H9 (cell line): ENCODE measurements around the gene ACSF3. TPM values are rescaled to one million over a fixed set of nuclear protein-coding genes. Genes with fewer than 3 reads are reported as not detected.
"Not testable (repeated sequence)": the region's sequence is repeated elsewhere in the genome, so short reads cannot be mapped to it uniquely, and the experiment has no call there.

Source experiments
- DNase-seq: peaks from one replicate; pipeline ENCODE4 v3.0.0-alpha.2; 2017
- H2AFZ ChIP-seq: one replicate; pipeline ENCODE4 v1.6.1; 2013; ENCODE audit warnings: mild to moderate bottlenecking, low read length, control low read depth, moderate library complexity
- H2AK5ac ChIP-seq: 2 replicates; pipeline ENCODE4 v1.6.1; 2013; ENCODE audit warnings: low read length, control low read depth, mixed read lengths; ENCODE audit not compliant: insufficient read length
- H2BK120ac ChIP-seq: one replicate; pipeline ENCODE4 v1.6.1; 2013; ENCODE audit warnings: low read depth, mild to moderate bottlenecking, low read length, control low read depth, inconsistent platforms; ENCODE audit not compliant: poor library complexity, severe bottlenecking
- H2BK12ac ChIP-seq: 2 replicates; pipeline ENCODE4 v1.6.1; 2013; ENCODE audit warnings: low read length, control low read depth, mixed read lengths, low read depth; ENCODE audit not compliant: insufficient read length
- H2BK15ac ChIP-seq: 2 replicates; pipeline ENCODE4 v1.6.1; 2013; ENCODE audit warnings: low read depth, low read length, control low read depth
- H2BK20ac ChIP-seq: one replicate; pipeline ENCODE4 v1.6.1; 2013; ENCODE audit warnings: low read depth, mild to moderate bottlenecking, low read length, control low read depth, inconsistent platforms; ENCODE audit not compliant: poor library complexity, severe bottlenecking
- H2BK5ac ChIP-seq: 2 replicates; pipeline ENCODE4 v1.6.1; 2013; ENCODE audit warnings: low read length, control low read depth, mixed read lengths; ENCODE audit not compliant: insufficient read length
- H3K14ac ChIP-seq: 2 replicates; pipeline ENCODE4 v1.6.1; 2013; ENCODE audit warnings: low read length, control low read depth; ENCODE audit not compliant: insufficient read depth
- H3K18ac ChIP-seq: 2 replicates; pipeline ENCODE4 v1.6.1; 2013; ENCODE audit warnings: low read depth, mild to moderate bottlenecking, mixed read lengths, low read length, control low read depth; ENCODE audit not compliant: insufficient read length
- H3K23ac ChIP-seq: 2 replicates; pipeline ENCODE4 v1.6.1; 2013; ENCODE audit warnings: low read length, control low read depth, mixed read lengths, low read depth; ENCODE audit not compliant: insufficient read length
- H3K23me2 ChIP-seq: 2 replicates; pipeline ENCODE4 v1.6.1; 2013; ENCODE audit warnings: low read depth, mild to moderate bottlenecking, mixed read lengths, low read length, control low read depth; ENCODE audit not compliant: insufficient read length, poor library complexity, severe bottlenecking
- H3K27ac ChIP-seq: 2 replicates; pipeline ENCODE4 v1.5.1; 2013; ENCODE audit warnings: low read length, control low read depth, mixed read lengths, low read depth; ENCODE audit not compliant: insufficient read length
- H3K27me3 ChIP-seq: 2 replicates; pipeline ENCODE4 v1.6.1; 2013; ENCODE audit warnings: low read length, control low read depth, inconsistent platforms; ENCODE audit not compliant: insufficient read depth
- H3K4ac ChIP-seq: 2 replicates; pipeline ENCODE4 v1.6.1; 2013; ENCODE audit warnings: low read depth, mild to moderate bottlenecking, control low read depth, inconsistent platforms, low read length, moderate library complexity
- H3K4me1 ChIP-seq: 2 replicates; pipeline ENCODE4 v1.6.1; 2013; ENCODE audit warnings: low read length, control low read depth, inconsistent platforms; ENCODE audit not compliant: insufficient read depth
- H3K4me2 ChIP-seq: 2 replicates; pipeline ENCODE4 v1.6.1; 2013; ENCODE audit warnings: low read length, control low read depth, mixed read lengths; ENCODE audit not compliant: insufficient read length, insufficient read depth
- H3K56ac ChIP-seq: 2 replicates; pipeline ENCODE4 v1.6.1; 2013; ENCODE audit warnings: low read depth, mild to moderate bottlenecking, mixed read lengths, low read length, control low read depth; ENCODE audit not compliant: insufficient read length
- H3K79me1 ChIP-seq: 2 replicates; pipeline ENCODE4 v1.6.1; 2013; ENCODE audit warnings: low read depth, mild to moderate bottlenecking, moderate library complexity, low read length, control low read depth, inconsistent platforms; ENCODE audit not compliant: insufficient read depth, poor library complexity, severe bottlenecking
- H3K79me2 ChIP-seq: 2 replicates; pipeline ENCODE4 v1.6.1; 2013; ENCODE audit warnings: low read length, control low read depth, inconsistent platforms; ENCODE audit not compliant: insufficient read depth
- H3K9ac ChIP-seq: 2 replicates; pipeline ENCODE4 v1.6.1; 2013; ENCODE audit warnings: low read length, control low read depth, mixed read lengths; ENCODE audit not compliant: insufficient read length; ENCODE audit errors: extremely low read depth
- H3K9me3 ChIP-seq: one replicate; pipeline ENCODE4 v1.6.1; 2013; ENCODE audit warnings: low read depth, low read length, inconsistent platforms; ENCODE audit not compliant: control insufficient read depth
- H3T11ph ChIP-seq: one replicate; pipeline ENCODE4 v1.6.1; 2013; ENCODE audit warnings: mild to moderate bottlenecking, low read length, control low read depth, inconsistent platforms
- H4K20me1 ChIP-seq: one replicate; pipeline ENCODE4 v1.6.1; 2013; ENCODE audit not compliant: control insufficient read depth, insufficient read length, insufficient read depth
- H4K5ac ChIP-seq: 2 replicates; pipeline ENCODE4 v1.6.1; 2013; ENCODE audit warnings: low read depth, mild to moderate bottlenecking, mixed read lengths, low read length, control low read depth; ENCODE audit not compliant: insufficient read length
- H4K8ac ChIP-seq: replicated peaks from 2 replicates; pipeline ENCODE4 v1.6.1; 2013; ENCODE audit warnings: low read length, control low read depth, mixed read lengths, low read depth; ENCODE audit not compliant: insufficient read length
- H4K91ac ChIP-seq: 2 replicates; pipeline ENCODE4 v1.6.1; 2013; ENCODE audit warnings: low read depth, mild to moderate bottlenecking, moderate library complexity, mixed read lengths, low read length, control low read depth; ENCODE audit not compliant: insufficient read length
- H3K27ac Mint-ChIP-seq, 3 experiments: 2 replicates in 2 of 3; 3 replicates in 1 of 3; pipeline ENCODE4 v1.8.0; 2020 to 2021; ENCODE audit warnings: mixed read lengths in 3 of 3, mild to moderate bottlenecking in 1 of 3, moderate library complexity in 1 of 3
- H3K27me3 Mint-ChIP-seq: 2 replicates; pipeline ENCODE4 v1.8.0; 2021; ENCODE audit warnings: low read depth, mild to moderate bottlenecking, moderate library complexity, mixed read lengths
- H3K36me3 Mint-ChIP-seq, 3 experiments: 2 replicates in 2 of 3; 3 replicates in 1 of 3; pipeline ENCODE4 v1.8.0; 2020 to 2021; ENCODE audit warnings: low read depth in 3 of 3, mixed read lengths in 3 of 3; ENCODE audit not compliant: insufficient read depth in 1 of 3
- H3K4me1 Mint-ChIP-seq, 2 experiments: 2 replicates each; pipeline ENCODE4 v1.8.0; 2020; ENCODE audit warnings: mixed read lengths in 2 of 2
- H3K4me3 Mint-ChIP-seq, 2 experiments: 2 replicates in 1 of 2; 3 replicates in 1 of 2; pipeline ENCODE4 v1.8.0; 2020 to 2021; ENCODE audit warnings: mild to moderate bottlenecking in 2 of 2, mixed read lengths in 2 of 2, moderate library complexity in 1 of 2
- H3K9me3 Mint-ChIP-seq, 2 experiments: 2 replicates in 1 of 2; 3 replicates in 1 of 2; pipeline ENCODE4 v1.8.0; 2020; ENCODE audit warnings: mild to moderate bottlenecking in 2 of 2, mixed read lengths in 2 of 2, moderate library complexity in 1 of 2
- CTCF ChIP-seq: fragments of 200-600 bp; sonication (generic); conservative IDR thresholded peaks from 3 replicates; pipeline ENCODE4 v1.8.0; 2021; ENCODE audit warnings: antibody characterized with exemption, mild to moderate bottlenecking
- WGBS: extraction: QIAGEN DNeasy Blood & Tissue Kit; methylation state at CpG from one replicate; pipeline ENCODE4 v1.1.7; 2013; ENCODE audit warnings: missing lambda C conversion rate, low lambda C conversion rate, mixed read lengths; ENCODE audit not compliant: insufficient read length; ENCODE audit errors: extremely low coverage; 5-methylcytosine and 5-hydroxymethylcytosine counted together
- total RNA-seq: library from RNA; stranded (reverse); gene quantifications from 2 replicates; pipeline ENCODE4 v1.2.1, GENCODE V29; 2021

The ACSF3 gene
- total RNA-seq, 1 experiment from 2014 or later, result 31.3 TPM

DNA sequence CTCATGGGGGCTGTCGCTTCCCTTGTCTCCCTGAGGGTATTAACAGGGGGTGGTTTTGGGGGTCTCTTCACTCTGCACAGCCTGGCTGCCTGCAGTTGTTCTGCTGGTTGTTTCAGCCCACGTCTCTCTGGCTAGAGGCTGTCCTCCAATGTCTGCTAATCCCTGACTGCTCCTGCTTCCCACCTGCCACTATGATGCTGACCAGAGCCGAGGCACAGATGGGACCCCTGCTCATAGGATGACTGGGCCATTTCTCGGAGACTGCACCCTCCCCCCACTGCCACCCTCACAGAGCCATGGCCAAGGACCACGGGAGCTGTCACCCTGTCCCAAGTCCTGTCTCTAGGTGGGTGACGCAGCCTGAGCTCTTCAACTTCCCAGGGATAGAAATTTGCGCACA is 1.6 kb upstream of the ACSF3 start:
- no peak overlapping the region for H2BK15ac ChIP-seq
- no peak overlapping the region for H3K9ac ChIP-seq
- H4K91ac ChIP-seq, result no peak overlapping the region
- no peak overlapping the region for H2AK5ac ChIP-seq
- H3K23ac ChIP-seq, result no peak overlapping the region
- H2BK5ac ChIP-seq, result no peak overlapping the region
- DNase-seq, result no peak
- H3K36me3 Mint-ChIP-seq, result peaks cover 0 to 5% (median 0%) of the 10 kb centered on the region in 3 experiments; a peak in 2 of 7 replicates
- H3K4me1 Mint-ChIP-seq, result peaks cover 24 to 34% of the 10 kb centered on the region in 2 experiments
- no CpG with 5 or more reads among the region's 7 CpGs for WGBS
- H3K56ac ChIP-seq, result no peak overlapping the region
- H4K5ac ChIP-seq, result no peak overlapping the region
- H3K23me2 ChIP-seq, result peaks cover 3% of the 10 kb centered on the region
- peaks cover 59% of the 10 kb centered on the region for H3K27me3 Mint-ChIP-seq
- no peaks in the 10 kb centered on the region for H4K20me1 ChIP-seq
- H3T11ph ChIP-seq, result no peak overlapping the region
- H2BK20ac ChIP-seq, result no peak overlapping the region
- no peak overlapping the region for H2BK12ac ChIP-seq
- no peak overlapping the region for H3K27ac ChIP-seq
- no peak overlapping the region for H2AFZ ChIP-seq
- no peaks in the 10 kb centered on the region; the same call in 1 of the 2 replicates for H3K27me3 ChIP-seq
- H3K27ac Mint-ChIP-seq, result no peak overlapping the region
- H3K9me3 ChIP-seq, result no peaks in the 10 kb centered on the region
- no peak for TF ChIP-seq CTCF
- H3K4ac ChIP-seq, result no peak overlapping the region
- H3K4me2 ChIP-seq, result no peak overlapping the region
- no peaks in the 10 kb centered on the region; the same call in 1 of the 2 replicates for H3K79me2 ChIP-seq
- H3K4me1 ChIP-seq, result no peaks in the 10 kb centered on the region
- no peak overlapping the region for H3K14ac ChIP-seq
- no peak overlapping the region for H4K8ac ChIP-seq
- peak overlapping the region; percentile 37 to 58; a peak in 4 of 5 replicates for H3K4me3 Mint-ChIP-seq
- H3K79me1 ChIP-seq, result no peaks in the 10 kb centered on the region
- no peak overlapping the region for H2BK120ac ChIP-seq
- H3K18ac ChIP-seq, result no peak overlapping the region
- H3K9me3 Mint-ChIP-seq, result no peaks in the 10 kb centered on the region

GRCh38 chr16:89093252-89093601 is 425 bp upstream of the ACSF3 start:
- not testable (repeated sequence) for H2BK20ac ChIP-seq, H2AFZ ChIP-seq, H2BK12ac ChIP-seq, H2AK5ac ChIP-seq, H3K56ac ChIP-seq, H3K4me1 ChIP-seq, H3K27ac ChIP-seq, H2BK5ac ChIP-seq, H3K79me2 ChIP-seq, H4K8ac ChIP-seq, H2BK120ac ChIP-seq, H4K5ac ChIP-seq, H3K27ac Mint-ChIP-seq, H3K27me3 ChIP-seq, H4K91ac ChIP-seq, H4K20me1 ChIP-seq, H3K23ac ChIP-seq, H3K79me1 ChIP-seq, H3K23me2 ChIP-seq, H3K4ac ChIP-seq, H3K9me3 ChIP-seq, H3K36me3 Mint-ChIP-seq, H3K9me3 Mint-ChIP-seq, H2BK15ac ChIP-seq, H3K18ac ChIP-seq, DNase-seq, H3K9ac ChIP-seq, H3T11ph ChIP-seq
- WGBS, result no CpG with 5 or more reads among the region's 15 CpGs
- H3K4me3 Mint-ChIP-seq, result peak overlapping the region; percentile 61 to 79
- Histone ChIP-seq H3K14ac (peak overlapping the region; percentile 74; the same call in 1 of the 2 replicates), H3K4me2 (peak overlapping the region; percentile 12)
- peaks cover 49% of the 10 kb centered on the region for H3K27me3 Mint-ChIP-seq
- H3K4me1 Mint-ChIP-seq, result peaks cover 35 to 45% of the 10 kb centered on the region in 2 experiments
